NCI-H146 treated with DMSO at 0.1 percent for 48 hours (cell line): Measurements from ENCODE around the gene ARHGAP42.
A peak's percentile ranks its signal among the peaks of the same experiment; 100 is the strongest.

ENCODE experiments used
- DNase-seq: peaks from one replicate; lab custom pipeline; 2025; ENCODE audit not compliant: unreplicated experiment; lab: John Stamatoyannopoulos, UW

Gene ARHGAP42

DNA sequence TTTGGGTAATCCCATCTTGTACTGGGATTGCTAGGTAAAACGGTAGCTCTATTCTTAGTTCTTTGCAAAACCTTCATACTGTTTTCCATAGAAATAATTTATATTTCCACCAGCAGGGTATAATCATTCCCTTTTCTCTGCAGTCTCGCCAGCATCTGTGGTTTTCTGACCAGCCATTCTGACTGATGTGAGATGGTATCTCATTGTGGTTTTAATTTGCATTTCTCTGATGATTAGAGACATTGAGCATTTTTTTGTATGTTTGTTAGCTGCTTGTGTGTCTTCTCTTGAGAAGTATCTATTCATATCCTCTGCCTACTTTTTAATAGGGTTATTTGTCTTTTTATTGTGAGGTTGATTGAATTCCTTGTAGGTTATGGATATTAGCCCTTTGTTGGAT, 221.7 kb downstream of the ARHGAP42 start:
- DNase-seq, result no peak

DNA sequence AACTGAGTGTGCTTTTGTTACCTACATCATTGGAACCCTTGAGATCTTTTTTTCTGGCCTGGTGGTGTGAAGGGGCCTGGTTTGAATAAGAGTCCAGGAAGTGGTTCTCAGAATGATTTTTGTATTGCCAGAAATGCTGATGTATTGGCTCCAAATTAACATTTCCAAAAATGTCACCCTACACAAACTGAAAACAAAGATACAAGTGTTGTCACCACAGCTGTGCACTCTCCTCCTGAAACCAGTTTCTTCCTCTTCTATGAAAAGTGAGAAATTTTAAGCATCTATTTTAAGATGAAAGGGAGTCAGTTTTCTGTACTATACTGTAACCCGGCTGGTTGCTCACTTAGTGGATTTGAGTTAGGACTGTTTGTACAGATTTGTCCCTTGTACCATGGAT, 223.7 kb downstream of the ARHGAP42 start:
- no peak for DNase-seq

DNA sequence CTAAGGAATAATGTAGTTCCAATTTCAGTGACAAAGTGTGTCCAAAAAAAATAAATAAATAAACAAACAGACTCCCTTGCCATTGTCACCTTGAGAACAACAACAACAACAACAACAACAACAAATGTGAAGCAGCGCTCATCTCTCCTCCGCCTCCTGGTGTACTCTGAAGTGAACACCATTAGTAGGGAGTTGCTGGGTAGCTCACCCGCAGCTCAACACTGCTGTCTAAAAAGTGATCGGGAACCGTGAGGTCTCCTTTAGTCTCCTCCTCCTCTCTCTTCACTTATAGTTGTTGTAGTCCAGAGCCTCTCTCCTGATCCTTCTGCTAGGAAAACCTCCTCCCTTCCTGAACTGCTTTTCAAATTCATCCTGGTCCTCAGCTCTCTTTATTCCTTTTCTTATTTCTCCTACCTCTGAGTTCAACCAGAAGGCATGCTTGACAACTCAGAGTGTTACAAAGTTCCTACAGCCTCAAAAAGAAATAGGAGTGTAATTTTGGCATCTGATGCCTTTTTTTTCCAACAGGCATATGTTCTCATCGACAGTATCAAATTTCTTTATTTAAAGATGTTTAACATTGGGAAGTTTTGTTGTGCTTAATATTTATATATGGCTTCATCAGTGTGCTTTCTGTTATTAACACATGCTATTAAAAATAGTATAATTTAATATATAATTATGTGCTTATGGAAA, 227.5 kb downstream of the ARHGAP42 start:
- no peak for DNase-seq

DNA sequence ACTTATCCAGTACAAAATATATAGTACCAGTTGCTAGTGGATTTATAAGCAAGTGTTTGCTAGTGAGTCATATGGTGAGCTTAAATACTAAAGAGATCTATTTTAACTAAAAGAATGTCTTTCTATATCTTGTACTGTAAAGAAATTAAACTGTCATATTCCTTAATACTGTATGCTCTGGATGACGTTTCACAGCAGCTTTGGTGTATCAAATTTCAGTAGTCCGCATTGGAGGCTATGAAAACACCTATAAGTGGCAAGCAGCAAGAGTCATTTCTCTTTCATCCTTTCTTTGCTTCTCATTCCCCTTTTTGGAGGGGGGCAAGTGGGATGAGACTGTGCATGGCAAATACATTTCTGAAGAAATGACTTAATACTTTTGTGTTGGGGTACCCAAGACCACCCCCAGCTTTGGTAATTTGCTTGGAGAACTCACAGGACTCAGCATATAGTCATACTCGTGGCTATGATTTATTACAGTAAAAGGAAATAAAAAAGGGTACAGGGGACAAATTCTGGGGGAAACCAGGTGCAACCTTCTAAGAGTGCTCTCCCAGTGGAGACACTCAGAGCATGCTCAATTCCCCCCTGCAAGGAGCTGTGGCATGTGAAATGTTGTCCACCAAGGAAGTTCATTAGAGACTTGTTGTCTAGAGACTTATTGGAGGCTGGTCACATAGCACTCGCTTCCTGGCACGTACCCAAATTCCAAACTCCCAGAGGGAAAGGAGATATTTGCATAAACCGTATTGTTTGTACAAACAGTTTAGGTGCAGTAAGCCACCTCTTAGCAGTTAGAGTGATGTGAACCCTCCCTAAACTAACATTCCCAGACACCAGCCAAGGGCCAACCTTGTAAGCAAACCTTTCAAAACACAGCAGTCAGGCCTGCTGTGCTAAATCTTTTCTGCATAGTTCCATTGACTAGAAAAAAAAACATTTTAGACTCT, 231.7 kb downstream of the ARHGAP42 start:
- no peak for DNase-seq

DNA sequence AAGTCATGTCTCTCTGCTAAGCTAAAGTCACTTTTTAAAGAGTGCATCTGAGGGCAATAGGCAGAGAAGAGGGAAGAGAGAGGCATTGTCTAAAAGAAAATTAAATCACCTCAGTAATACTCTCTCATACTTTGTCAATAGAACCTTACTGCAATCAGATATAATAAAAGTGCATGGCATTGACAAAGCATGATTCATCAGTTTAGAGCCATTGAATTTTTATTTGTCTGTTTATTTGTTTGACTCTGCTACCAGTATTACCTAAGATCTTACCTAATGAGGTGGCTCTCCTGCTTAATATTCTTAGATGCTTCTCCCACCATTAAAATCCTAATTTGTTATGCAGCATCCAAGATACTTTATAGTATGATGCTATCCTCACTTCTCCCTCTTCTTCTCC, 233.5 kb downstream of the ARHGAP42 start:
- DNase-seq, result no peak

DNA sequence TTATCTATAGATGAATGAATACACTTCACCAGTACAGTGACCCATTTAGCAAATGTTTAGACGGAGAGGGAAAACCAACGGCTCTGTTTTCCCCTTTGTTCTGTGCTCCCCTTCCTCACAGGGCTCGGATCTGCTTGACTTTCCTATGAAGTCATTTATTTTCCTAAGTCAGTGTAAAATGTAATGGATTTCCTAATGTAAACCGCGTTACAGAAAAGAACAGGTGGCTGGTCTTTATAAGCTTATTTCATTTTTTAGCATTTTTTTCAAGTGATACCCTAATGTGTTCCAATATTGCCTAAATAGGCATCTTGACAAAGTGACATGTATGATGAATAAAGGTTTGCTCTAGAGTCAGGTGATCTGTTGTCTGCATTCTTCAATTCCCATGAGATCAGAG, 235.0 kb downstream of the ARHGAP42 start:
- no peak for DNase-seq

DNA sequence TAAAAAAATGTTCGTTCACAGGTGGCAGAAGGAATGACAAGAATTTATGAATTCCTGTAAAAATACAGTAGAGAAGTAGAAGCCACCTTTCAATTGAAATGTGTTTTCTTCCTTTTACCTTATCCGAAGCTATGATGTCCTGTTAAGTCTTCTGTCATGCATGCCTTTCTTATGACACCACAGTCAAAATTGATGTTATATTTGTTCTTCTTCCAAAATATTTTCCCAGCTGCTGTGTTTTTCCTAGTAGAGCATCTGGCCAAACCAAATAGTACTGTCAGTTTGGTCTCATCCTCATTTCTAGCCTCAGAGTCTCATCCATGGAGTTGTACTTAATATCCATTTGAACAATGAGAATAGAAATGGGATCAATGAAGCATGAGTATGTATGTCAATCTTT, 236.5 kb downstream of the ARHGAP42 start:
- DNase-seq, result no peak

DNA sequence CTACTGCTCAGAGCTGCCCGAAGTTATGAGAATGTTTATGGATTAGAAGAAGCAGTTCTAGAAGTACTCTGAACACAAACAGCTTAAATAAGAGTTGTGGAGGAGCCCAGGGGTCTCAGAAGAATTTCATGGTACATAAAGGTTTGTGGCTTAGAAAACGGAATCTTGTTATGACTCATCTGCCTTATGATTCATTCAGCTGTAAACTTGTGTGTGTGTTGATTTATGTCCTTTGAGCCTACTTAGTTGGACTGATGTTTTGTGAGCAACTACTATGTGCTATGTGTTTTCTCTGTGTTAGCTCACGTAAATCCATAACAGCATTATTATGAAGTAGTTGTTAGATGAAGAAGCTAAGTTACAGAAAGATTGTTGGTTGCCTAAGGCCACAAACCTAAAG, 238.8 kb downstream of the ARHGAP42 start:
- DNase-seq, result no peak

DNA sequence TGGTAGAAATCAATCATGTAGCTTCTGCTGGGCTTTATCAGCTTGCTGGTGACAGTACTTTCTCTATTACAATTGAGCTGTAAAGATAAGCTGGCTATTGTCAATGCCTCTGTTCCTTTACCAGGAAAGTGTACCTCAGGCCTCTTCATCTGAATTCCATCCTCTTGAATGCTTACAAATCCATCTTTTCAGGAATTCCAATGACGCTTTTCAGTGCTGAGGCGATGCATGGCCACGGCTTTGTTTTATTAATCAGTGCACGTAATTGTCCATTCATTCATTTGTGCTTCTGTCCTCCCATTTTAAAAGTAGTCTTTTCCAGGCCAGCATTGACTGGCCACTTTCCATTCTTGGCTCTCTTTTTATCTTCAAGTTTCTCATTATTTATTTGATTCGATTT, 240.5 kb downstream of the ARHGAP42 start:
- no peak for DNase-seq

DNA sequence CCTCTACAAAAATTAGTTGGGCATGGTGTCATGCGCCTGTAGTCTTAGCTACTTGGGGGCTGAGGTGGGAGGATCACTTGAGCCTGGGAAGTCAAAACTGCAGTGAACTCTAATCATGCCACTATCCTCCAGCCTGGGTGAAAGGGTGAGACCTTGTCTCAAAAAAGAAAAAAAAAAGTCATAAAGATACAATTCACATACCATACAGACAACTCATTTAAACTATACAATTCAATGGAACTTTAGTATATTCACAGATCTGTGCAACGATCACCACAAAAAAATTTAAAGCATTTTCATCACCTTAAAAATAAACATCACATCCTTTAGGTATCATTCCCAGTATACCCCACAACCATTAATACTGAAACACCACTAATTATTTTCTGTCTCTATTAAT, 241.3 kb downstream of the ARHGAP42 start:
- DNase-seq, result no peak

DNA sequence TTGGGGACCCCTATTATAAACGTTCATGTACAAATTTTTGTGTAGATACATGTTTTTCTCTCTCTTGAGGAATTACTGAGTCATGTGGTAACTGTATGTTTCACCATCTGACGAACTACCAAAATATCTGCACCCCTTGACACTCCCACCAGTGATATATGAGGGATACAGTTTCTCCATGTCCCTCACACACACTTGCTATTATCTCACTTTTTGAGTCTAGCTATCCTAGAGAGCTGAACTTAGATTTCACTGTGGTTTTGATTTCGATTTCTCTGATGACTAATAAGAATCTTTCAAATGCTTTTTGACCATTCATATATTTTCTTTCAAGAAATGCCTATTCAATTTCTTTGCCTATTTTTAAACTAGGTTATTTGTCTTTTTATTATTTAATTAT, 242.3 kb downstream of the ARHGAP42 start:
- no peak for DNase-seq

DNA sequence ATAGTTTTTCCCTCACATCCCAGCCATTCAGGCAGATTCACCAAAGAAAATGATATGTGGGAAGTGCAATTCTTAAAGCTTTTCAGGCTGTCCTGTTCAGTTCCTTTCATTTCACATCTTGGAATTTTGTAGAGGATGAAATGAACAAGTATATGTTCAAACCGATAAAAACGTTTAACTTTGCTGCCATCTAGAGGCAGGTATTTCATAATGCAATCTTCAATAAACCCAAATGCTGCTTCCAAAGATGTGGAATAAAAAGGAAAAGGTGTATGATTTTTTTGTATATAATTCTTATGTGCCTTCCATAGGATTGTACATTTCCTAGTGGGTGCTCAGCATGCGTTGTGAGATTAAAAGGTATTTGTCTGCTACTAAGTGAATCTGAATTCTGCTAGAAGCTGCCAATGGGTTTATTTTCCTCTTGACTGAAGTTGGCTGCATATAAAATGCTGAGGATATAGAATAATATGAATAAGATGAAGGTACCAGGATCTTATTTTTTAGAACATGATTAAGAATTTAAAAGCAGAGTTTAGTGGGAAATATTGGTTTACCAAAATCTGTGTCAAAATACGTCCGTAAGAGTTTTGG, 243.2 kb downstream of the ARHGAP42 start:
- DNase-seq, result peak; percentile 1

DNA sequence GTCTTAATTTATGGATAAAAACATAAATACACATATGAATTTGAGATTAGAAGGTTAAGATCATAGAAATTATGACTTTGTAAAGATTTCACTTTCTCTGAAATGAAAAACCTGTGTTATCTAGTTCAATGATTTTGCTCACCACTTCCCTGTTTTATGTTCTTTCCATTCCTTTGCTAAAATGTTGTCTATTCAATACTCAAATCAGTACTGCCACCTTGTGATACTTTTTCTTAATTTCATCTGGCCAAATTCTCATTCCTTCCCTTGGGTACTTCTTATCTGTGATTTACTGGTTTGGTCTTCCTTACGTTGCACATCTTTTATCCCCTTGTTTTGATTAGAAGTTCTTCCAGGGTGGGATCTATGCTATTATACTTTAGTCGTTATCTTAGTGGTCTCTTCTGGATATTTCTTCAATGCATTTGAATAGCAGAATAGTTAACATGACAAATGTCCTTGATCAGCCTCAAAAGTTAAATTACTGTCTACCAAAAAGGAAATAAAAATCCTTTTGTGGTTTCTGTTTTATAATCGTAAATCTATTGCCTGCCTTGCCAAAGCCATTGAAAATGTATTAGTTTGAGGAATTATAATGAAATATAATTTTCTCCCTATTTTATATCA, 245.5 kb downstream of the ARHGAP42 start:
- no peak for DNase-seq

DNA sequence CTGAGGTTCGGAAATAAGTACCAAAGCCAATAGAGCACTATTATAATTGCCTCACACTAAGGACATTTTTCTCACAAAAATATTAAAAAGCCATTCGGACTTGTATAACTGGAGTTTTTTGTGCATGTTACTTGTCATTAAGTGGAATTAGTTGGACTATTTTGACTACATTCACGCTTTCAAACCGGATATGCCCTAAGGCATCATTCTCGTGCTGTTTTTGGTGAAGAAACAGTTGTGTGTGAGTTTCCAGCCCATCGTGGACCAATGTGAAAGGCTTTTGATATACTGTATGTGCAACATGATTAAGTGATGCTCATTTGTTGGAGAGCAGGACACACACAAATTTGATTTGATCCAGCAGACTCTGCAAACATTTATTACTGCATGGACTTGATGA, 249.7 kb downstream of the ARHGAP42 start:
- no peak for DNase-seq

DNA sequence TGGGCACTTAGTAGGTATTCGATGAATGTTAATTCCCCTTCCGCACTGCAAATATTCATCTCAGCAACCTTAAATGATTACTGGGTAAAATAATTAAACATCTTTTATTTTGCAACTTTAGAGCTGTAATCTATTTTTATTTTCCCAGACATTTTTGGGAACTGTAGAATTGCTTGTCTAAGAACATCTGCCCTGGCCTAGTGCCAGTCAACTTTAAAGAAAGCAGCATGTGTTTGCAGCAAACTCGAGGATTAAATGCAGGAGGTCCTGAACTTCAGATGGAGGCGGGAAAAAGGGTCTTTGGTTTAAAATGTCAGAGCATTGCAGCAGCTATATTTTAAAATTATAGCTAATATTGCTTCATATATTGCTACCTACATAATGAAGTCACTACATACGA, 252.5 kb downstream of the ARHGAP42 start:
- DNase-seq, result no peak

DNA sequence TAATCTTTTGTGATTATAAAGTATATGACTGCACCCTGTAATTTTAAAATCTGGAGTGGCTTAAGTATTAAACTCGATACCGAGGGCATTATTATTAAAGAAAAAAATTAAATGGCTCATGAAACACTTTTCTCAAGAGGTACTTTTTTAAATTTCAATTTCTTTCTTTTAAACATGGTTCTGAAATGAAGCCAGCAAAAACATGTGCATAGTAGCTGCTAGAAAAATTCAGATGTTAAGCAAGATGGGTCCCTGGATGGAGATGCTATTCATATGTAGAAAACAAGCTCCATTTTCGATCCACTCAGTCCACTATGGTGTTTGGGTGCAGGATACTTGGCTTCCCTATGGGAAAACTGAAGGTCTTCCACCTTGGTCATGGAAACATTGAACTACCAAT, 253.0 kb downstream of the ARHGAP42 start:
- no peak for DNase-seq

DNA sequence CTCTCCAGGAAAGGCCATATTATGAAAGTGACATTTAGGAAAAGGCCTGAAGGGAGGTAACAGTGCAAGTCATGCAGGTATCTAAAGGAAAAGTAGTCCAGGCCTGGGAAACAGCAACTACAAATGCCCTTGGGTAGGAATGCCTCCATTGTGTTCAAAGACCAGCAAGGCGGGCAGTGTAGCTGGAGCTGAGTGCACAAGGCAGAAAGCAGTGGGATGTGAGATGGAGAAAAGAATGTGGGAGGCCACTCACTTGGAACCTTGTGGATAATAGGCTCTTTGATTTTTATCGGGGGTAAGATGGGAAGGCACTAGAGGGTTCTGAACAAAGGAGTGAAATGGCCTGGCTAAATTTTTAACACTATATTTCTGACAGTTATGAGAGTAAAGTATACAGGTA, 253.9 kb downstream of the ARHGAP42 start:
- no peak for DNase-seq

DNA sequence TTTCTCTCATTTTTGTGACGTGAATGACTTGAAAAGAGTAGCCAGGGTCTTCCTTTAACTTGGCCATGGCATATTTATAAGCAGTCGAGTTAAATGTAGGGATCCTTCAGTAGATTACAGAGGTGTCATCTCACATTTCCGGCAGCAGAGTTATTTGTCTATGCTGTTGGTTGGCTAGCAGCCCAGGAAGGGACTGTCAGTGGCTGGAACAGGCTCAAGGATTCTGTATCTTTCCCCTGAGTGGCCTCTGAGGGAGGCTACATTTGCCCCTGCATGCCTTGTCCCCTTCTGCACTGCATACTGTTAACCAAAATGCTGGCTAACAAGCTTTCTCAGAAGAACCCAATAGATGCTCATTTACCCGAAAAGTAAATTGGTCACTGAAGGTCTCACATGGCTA, 254.9 kb downstream of the ARHGAP42 start:
- no peak for DNase-seq

DNA sequence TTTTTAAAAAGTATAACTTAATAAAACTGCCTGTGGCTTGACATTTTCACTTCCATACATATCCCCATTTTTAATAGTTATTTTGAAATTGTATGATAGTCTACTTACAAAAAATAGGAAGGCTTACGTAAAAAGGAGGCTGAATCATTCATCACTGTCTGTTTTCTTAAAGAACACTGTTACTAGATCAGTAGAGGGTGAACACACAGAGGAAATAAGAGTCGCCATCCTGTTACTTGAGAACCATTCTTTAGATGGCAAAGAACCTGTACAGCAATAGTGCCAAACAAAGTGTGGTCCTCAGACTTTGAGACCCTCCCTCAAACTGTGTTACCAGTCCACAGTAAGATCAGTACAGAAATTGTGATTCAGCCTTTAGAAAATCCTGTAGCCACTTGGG, 261.8 kb downstream of the ARHGAP42 start:
- no peak for DNase-seq

DNA sequence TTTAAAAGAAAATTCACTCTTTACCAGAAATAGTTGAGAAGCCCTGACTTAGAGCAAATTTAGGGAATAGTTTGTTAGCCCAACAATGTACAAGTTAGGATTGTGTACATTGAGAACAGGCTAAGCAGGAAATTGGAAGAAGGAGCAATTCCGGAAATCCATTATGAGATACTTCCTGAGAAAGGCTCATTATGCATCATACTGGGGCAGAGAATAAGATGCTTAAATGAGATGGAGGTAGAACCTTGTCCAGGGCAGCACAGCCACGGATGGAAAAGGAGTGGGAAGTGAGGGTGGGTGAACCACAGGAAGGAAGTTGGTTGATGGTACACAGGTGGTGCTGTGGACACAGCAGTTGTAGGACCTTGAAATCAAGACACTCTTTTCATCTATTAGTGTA, 262.4 kb downstream of the ARHGAP42 start:
- no peak for DNase-seq

DNA sequence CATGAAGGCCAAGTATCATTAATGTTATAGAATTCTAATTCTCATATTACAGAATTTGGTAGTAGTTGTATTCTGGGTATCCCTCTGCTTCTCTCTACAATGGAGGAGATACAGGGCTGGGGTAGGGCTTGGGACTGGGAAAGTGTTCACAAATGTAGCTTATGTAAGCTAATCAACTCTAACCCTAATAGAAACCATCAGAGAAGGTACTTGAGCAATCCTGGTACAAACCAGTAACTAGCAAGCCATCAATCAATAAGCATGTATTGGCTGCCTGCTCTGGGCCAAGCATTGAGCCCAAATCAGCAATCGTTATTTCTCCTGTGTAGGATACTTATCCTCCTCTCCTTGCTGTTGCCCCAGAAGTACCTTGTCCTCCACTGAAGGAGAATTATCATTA, 268.2 kb downstream of the ARHGAP42 start:
- DNase-seq, result no peak

DNA sequence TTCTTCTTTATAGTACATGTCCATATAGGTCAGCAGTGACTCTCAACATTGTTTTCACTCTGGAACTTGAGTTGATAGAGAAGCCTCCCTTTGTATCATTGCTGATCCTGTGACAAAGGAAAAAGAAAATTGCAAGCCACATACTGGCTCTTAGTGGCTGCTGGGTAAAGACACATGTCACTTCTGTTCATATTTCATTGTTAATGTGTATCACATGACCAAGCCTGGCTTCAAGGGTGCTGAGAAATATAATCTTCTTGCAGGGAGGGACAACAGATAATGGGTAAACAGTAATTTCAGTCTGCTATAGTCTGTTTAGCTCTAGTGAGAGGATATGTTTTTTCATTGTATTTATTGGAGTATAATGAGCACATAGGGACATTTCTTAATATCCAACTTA, 269.3 kb downstream of the ARHGAP42 start:
- DNase-seq, result no peak
